OCI-LY7 (cell line): ENCODE results near the gene EIF3L.

Source experiments
- EZH2phosphoT487 ChIP-seq: fragments of 200-600 bp; sonication (generic); IDR thresholded peaks from 2 replicates; pipeline ENCODE4 v1.6.1; 2018; ENCODE audit warnings: low read depth, borderline replicate concordance, mild to moderate bottlenecking, mixed run types, antibody characterized with exemption, low read length, moderate library complexity, mixed read lengths
- TF ChIP-seq, protein P1 (sequence below): fragments of 200-600 bp; sonication (generic); conservative IDR thresholded peaks from 2 replicates; pipeline ENCODE4 v1.5.1; 2014; ENCODE audit warnings: mild to moderate bottlenecking, antibody characterized with exemption, low read length, moderate library complexity, mixed read lengths

DNA sequence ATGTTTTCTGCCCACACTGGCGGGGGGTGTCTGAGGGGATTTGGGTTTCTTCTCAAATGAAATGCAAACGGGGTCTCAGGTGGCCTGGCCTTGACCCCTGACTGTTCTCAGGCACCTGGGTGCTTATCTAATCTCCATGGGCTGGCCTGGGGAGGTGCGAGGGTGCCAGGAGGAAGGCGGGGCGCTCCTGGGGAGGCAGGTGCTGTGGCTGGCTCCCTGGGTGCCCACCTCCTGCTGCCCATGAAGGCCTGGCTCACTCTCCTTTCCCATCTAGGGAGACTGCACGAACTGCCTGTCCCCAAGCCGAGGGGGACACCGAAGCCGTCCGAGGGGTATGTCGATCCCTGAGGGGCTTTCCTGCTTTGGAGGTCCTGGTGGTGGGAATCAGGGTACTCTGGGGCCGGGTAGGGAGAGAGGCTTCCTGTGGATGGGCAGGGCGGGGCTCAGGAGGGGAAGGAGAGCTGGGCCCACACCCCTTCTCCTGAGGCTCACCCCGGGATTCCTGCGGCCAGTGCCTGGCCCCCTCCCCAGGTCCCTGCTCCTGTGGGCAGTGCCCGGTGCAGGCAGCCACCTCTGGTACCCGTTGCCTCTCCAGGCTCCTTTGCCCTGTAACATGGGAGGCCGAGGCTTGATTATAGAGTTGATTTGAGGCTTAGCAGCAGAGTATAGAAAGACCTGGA, 75.3 kb downstream of the EIF3L start:
- TF ChIP-seq, protein P1, sequence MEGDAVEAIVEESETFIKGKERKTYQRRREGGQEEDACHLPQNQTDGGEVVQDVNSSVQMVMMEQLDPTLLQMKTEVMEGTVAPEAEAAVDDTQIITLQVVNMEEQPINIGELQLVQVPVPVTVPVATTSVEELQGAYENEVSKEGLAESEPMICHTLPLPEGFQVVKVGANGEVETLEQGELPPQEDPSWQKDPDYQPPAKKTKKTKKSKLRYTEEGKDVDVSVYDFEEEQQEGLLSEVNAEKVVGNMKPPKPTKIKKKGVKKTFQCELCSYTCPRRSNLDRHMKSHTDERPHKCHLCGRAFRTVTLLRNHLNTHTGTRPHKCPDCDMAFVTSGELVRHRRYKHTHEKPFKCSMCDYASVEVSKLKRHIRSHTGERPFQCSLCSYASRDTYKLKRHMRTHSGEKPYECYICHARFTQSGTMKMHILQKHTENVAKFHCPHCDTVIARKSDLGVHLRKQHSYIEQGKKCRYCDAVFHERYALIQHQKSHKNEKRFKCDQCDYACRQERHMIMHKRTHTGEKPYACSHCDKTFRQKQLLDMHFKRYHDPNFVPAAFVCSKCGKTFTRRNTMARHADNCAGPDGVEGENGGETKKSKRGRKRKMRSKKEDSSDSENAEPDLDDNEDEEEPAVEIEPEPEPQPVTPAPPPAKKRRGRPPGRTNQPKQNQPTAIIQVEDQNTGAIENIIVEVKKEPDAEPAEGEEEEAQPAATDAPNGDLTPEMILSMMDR, result no peak
- no peak for TF ChIP-seq EZH2phosphoT487
